OCI-LY7 (cell line): ENCODE results near the gene GALNT9. TPM values are rescaled to one million over a fixed set of nuclear protein-coding genes. Genes with fewer than 3 reads are reported as not detected.

Experiments used
- BruUV-seq: library from RNA; stranded (reverse); fragments of 400-500 nt; replicated peaks from 2 replicates; lab custom pipeline; 2021; lab: Mats Ljungman, UMichigan
- CTCF ChIA-PET: fragments of 300-600 bp; sonication (Branson Sonifier 250); formaldehyde crosslinking; loops from one replicate; lab custom pipeline; 2022; ENCODE audit warnings: antibody characterized with exemption; ENCODE audit not compliant: unreplicated experiment; lab: Charles Lee
- POLR2A ChIA-PET: fragments of 300-600 bp; sonication (Branson Sonifier 250); formaldehyde crosslinking; loops from one replicate; lab custom pipeline; 2022; ENCODE audit warnings: antibody characterized with exemption; lab: Charles Lee
- DNase-seq: peaks from one replicate; pipeline ENCODE4 v3.0.0-alpha.2; 2015; ENCODE audit warnings: low spot score
- H2AFZ ChIP-seq: fragments of 200-600 bp; sonication (generic), shearing (Covaris generic); 2 replicates; pipeline ENCODE4 v1.6.1; 2014; ENCODE audit warnings: mild to moderate bottlenecking, antibody characterized with exemption, low read length, moderate library complexity
- H3K27ac ChIP-seq: fragments of 200-600 bp; sonication (generic); 2 replicates; pipeline ENCODE4 v1.5.1; 2014; ENCODE audit warnings: mixed run types, low read depth, mild to moderate bottlenecking, moderate library complexity, low read length, inconsistent platforms; ENCODE audit not compliant: poor library complexity, severe bottlenecking
- H3K36me3 ChIP-seq: fragments of 200-600 bp; sonication (generic); 2 replicates; pipeline ENCODE4 v1.6.1; 2014; ENCODE audit warnings: mild to moderate bottlenecking, antibody characterized with exemption, low read length, moderate library complexity, mixed read lengths; ENCODE audit not compliant: insufficient read depth
- H3K4me1 ChIP-seq: fragments of 200-600 bp; sonication (generic); 2 replicates; pipeline ENCODE4 v1.5.1; 2014; ENCODE audit warnings: mild to moderate bottlenecking, low read length; ENCODE audit not compliant: insufficient read depth, poor library complexity, severe bottlenecking
- H3K4me2 ChIP-seq: fragments of 200-600 bp; sonication (generic); 2 replicates; pipeline ENCODE4 v1.6.1; 2014; ENCODE audit warnings: mild to moderate bottlenecking, low read length
- H3K4me3 ChIP-seq: fragments of 200-600 bp; sonication (generic); 2 replicates; pipeline ENCODE4 v1.5.1; 2014; ENCODE audit warnings: mild to moderate bottlenecking, low read depth, low read length; ENCODE audit not compliant: poor library complexity, severe bottlenecking
- H3K79me2 ChIP-seq: fragments of 200-600 bp; sonication (generic); 2 replicates; pipeline ENCODE4 v1.6.1; 2016; ENCODE audit warnings: low read depth, mild to moderate bottlenecking, low read length, moderate library complexity, mixed read lengths; ENCODE audit not compliant: insufficient read depth
- H3K9me2 ChIP-seq: fragments of 200-600 bp; sonication (generic); 2 replicates; pipeline ENCODE4 v1.6.1; 2016; ENCODE audit warnings: mild to moderate bottlenecking, low read length, mixed read lengths; ENCODE audit not compliant: insufficient read depth
- H3K9me3 ChIP-seq: fragments of 200-600 bp; sonication (generic); 2 replicates; pipeline ENCODE4 v1.6.1; 2014; ENCODE audit warnings: mild to moderate bottlenecking, mixed run types, low read length, mixed read lengths
- H4K20me1 ChIP-seq: fragments of 200-600 bp; sonication (generic); 2 replicates; pipeline ENCODE4 v1.6.1; 2014; ENCODE audit warnings: mild to moderate bottlenecking, antibody characterized with exemption, low read length, moderate library complexity, mixed read lengths; ENCODE audit not compliant: insufficient read depth
- EZH2phosphoT487 ChIP-seq: fragments of 200-600 bp; sonication (generic); IDR thresholded peaks from 2 replicates; pipeline ENCODE4 v1.6.1; 2018; ENCODE audit warnings: low read depth, borderline replicate concordance, mild to moderate bottlenecking, mixed run types, antibody characterized with exemption, low read length, moderate library complexity, mixed read lengths
- intact Hi-C: fragments of 100-400 bp; cut with micrococcal nuclease; formaldehyde crosslinking; loops from one replicate; pipeline ENCODE4 v1.10.0; 2022; ENCODE audit not compliant: unreplicated experiment
- total RNA-seq, 2 experiments: library from RNA; depleted of rRNA in 1 of 2; stranded (reverse); fragments of >200 nt in 1 of 2; shearing (Covaris generic) in 1 of 2; gene quantifications; 2 replicates each; pipeline ENCODE4 v1.2.3, GENCODE V29; 2014 to 2022
- TF ChIP-seq, protein P1 (sequence below): fragments of 200-600 bp; sonication (generic); conservative IDR thresholded peaks from 2 replicates; pipeline ENCODE4 v1.5.1; 2014; ENCODE audit warnings: mild to moderate bottlenecking, antibody characterized with exemption, low read length, moderate library complexity, mixed read lengths

Gene GALNT9
- total RNA-seq, 2 experiments from 2014 or later: 0.28 TPM; not detected in 1

DNA sequence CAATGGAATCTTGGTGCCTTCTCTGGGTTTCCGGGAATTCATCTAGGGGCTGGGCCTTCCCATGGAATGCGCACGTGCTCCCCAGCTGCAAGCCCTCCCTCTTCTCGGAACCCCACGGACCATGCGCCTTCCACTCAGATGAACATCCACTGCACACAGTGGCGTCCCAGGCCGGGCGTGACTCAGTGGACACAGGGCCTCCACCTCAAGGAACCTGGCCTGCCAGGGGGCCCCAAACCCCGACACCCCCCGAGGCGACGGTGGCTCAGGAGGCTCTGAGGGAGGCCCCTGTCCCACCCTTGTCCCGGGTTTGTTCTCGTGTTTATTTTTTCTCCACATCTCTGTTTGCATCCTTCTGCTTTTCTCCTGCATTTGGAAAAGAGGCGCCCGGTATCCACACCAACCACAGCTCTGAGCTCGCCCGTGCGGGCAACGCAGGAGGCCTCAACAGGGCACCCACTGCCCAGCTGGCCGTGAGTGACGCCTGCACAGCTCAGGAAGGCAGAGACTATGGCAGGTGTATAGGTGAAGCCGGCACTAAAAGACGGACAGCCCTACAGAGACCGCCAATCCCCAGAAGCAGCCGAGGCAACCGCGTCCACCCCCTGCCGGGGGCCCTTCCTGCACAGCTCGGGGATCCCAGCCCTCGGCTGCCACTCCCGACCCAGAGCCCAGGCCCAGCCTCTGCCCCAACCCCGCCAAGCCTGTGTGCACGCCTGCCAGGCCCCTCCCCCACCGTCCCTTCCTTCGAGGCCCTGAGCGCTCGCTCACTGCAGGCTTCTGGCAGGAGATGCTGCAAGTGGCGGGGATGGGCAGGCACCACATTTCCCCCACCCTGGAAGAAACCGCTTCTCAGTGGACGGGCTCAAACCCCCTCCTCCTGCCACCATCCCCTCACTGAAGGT is 23.8 kb upstream of the GALNT9 start:
- no peak overlapping the region for H2AFZ ChIP-seq
- BruUV-seq: no TSS peak
- H3K9me2 ChIP-seq: no peaks in the 10 kb centered on the region
- ChIA-PET POLR2A (no interaction called here), CTCF (interaction anchor here (0.6 kb wide), 1 partner anchor 169 kb away, joined by 4 read pairs; no protein-coding TSS in a partner anchor)
- H3K27ac ChIP-seq: no peak overlapping the region
- DNase-seq: no peak
- no peaks in the 10 kb centered on the region for H3K79me2 ChIP-seq
- H4K20me1 ChIP-seq: no peaks in the 10 kb centered on the region
- H3K9me3 ChIP-seq: no peaks in the 10 kb centered on the region
- H3K4me3 ChIP-seq: no peak overlapping the region
- intact Hi-C loops: no loop called here
- no peaks in the 10 kb centered on the region for H3K4me1 ChIP-seq
- TF ChIP-seq, protein P1, sequence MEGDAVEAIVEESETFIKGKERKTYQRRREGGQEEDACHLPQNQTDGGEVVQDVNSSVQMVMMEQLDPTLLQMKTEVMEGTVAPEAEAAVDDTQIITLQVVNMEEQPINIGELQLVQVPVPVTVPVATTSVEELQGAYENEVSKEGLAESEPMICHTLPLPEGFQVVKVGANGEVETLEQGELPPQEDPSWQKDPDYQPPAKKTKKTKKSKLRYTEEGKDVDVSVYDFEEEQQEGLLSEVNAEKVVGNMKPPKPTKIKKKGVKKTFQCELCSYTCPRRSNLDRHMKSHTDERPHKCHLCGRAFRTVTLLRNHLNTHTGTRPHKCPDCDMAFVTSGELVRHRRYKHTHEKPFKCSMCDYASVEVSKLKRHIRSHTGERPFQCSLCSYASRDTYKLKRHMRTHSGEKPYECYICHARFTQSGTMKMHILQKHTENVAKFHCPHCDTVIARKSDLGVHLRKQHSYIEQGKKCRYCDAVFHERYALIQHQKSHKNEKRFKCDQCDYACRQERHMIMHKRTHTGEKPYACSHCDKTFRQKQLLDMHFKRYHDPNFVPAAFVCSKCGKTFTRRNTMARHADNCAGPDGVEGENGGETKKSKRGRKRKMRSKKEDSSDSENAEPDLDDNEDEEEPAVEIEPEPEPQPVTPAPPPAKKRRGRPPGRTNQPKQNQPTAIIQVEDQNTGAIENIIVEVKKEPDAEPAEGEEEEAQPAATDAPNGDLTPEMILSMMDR: no peak
- no peak for TF ChIP-seq EZH2phosphoT487
- no peaks in the 10 kb centered on the region for H3K36me3 ChIP-seq
- no peak overlapping the region for H3K4me2 ChIP-seq

DNA sequence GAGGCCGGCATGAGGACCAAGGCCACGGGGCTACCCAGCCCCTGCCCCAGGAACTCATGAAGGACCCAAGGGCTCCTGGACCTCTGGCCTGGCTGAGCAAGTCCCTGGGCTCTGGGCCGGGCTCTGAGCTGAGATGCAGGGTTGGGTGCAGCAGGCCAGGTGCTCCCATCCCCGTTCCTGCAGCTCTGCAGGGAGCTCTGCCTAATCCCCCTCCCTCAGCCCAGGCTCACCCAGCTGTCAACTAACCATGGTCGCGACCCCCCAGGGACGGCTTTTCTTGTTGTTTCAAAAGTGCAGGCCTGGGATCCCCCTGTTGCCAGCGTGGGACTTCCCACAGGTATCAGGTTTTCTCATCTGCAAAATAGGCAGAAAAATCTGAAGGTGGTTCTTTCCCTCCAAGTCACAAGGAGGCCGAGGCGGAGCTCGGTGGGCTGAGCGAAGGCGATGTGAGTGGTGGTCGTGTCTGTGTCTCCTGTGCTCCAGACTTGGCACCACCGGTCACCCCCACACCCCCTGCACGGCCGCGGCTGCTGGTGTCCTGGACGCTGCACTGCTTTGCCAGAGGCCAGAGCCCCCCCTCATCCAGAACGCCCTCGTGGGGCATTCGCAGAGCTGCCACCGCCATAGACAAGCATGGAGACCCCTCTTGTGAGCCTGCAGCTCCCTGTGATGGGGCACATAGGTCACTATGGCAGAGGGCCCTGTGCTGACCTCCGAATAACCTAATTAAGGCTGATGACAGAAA is 22.5 kb upstream of the GALNT9 start:
- no peak overlapping the region for H2AFZ ChIP-seq
- intact Hi-C loops: no loop called here
- no peak for DNase-seq
- no TSS peak for BruUV-seq
- TF ChIP-seq, protein P1: no peak
- TF ChIP-seq EZH2phosphoT487: no peak
- no peaks in the 10 kb centered on the region for H3K36me3 ChIP-seq
- no peaks in the 10 kb centered on the region for H4K20me1 ChIP-seq
- no peaks in the 10 kb centered on the region for H3K9me3 ChIP-seq
- H3K27ac ChIP-seq: no peak overlapping the region
- no peak overlapping the region for H3K4me3 ChIP-seq
- H3K79me2 ChIP-seq: no peaks in the 10 kb centered on the region
- ChIA-PET POLR2A (no interaction called here), CTCF (interaction anchor here (0.6 kb wide), 1 partner anchor 170 kb away, joined by 4 read pairs; no protein-coding TSS in a partner anchor)
- no peaks in the 10 kb centered on the region for H3K4me1 ChIP-seq
- no peak overlapping the region for H3K4me2 ChIP-seq
- H3K9me2 ChIP-seq: no peaks in the 10 kb centered on the region
